H1 (cell line): ENCODE data around the gene KCNMA1.

Experiments used
- CHD2 ChIP-seq: IDR thresholded peaks from 2 replicates; pipeline ENCODE4 v1.6.1; 2012; ENCODE audit warnings: low read length, improper control_type of control experiment
- EP300 ChIP-seq, 2 experiments: IDR thresholded peaks; 1 replicate in 1 of 2; 2 replicates in 1 of 2; pipeline ENCODE4 v1.6.1; 2011 to 2012; ENCODE audit warnings: low read depth in 2 of 2, low read length in 2 of 2, mild to moderate bottlenecking in 2 of 2, borderline replicate concordance in 1 of 2, inconsistent platforms in 1 of 2, moderate library complexity in 1 of 2
- RNF2 ChIP-seq: fragments of 200-900, 300-1000 bp; sonication (generic); IDR thresholded peaks from 2 replicates; pipeline ENCODE4 v1.7.1; 2016; ENCODE audit warnings: borderline replicate concordance, low read depth, mild to moderate bottlenecking, antibody characterized with exemption, low read length; ENCODE audit not compliant: poor library complexity, severe bottlenecking; ENCODE audit errors: missing control alignments
- TF ChIP-seq, protein P1 (sequence below), 3 experiments: IDR thresholded peaks; 1 replicate in 2 of 3; 2 replicates in 1 of 3; pipeline versions ENCODE4 v1.5.1 to v1.6.1; 2011; ENCODE audit warnings: low read length in 3 of 3, mild to moderate bottlenecking in 3 of 3, inconsistent platforms in 2 of 3, low read depth in 1 of 3, moderate library complexity in 1 of 3; ENCODE audit not compliant: insufficient read depth in 1 of 3; ENCODE audit errors: control extremely low read depth in 1 of 3

DNA sequence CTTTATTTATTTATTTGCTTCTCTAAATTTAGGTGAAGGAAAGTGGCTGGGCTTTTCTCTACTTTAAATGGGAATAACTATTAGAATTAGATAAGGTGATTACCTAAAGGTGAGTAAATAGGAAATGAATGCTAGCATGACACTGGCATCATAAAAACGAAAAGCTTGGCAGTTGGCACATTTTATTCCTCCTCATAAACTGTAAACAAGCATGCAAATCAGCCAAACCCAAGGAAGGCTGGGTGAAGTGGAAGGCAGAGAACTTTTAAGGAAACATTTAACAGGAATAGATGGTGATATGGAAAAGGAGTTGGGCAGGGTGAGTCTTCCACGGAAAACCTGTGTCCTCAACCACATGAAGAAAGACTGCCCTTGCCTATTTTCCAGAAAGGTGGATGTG, 669.1 kb downstream of the KCNMA1 start:
- TF ChIP-seq CHD2 (no peak), EP300 (IDR thresholded peaks at IDR 0.05; ENCODE audit: borderline replicate concordance in 1 of 2, low read depth in 2 of 2, low read length in 2 of 2) (no peak), RNF2 (no peak)
- TF ChIP-seq, protein P1, sequence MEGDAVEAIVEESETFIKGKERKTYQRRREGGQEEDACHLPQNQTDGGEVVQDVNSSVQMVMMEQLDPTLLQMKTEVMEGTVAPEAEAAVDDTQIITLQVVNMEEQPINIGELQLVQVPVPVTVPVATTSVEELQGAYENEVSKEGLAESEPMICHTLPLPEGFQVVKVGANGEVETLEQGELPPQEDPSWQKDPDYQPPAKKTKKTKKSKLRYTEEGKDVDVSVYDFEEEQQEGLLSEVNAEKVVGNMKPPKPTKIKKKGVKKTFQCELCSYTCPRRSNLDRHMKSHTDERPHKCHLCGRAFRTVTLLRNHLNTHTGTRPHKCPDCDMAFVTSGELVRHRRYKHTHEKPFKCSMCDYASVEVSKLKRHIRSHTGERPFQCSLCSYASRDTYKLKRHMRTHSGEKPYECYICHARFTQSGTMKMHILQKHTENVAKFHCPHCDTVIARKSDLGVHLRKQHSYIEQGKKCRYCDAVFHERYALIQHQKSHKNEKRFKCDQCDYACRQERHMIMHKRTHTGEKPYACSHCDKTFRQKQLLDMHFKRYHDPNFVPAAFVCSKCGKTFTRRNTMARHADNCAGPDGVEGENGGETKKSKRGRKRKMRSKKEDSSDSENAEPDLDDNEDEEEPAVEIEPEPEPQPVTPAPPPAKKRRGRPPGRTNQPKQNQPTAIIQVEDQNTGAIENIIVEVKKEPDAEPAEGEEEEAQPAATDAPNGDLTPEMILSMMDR (IDR thresholded peaks at IDR 0.05; ENCODE audit: control extremely low read depth in 1 of 3, insufficient read depth in 1 of 3, low read depth in 1 of 3, low read length in 3 of 3) = no peak
